Adrenal gland (tissue), 12 donors: ENCODE results near the gene NUDT2. TPM values are rescaled to one million over a fixed set of nuclear protein-coding genes. Genes with fewer than 3 reads are reported as not detected.

Experiments used
- DNase-seq, 7 donors: peaks; one replicate each; pipeline ENCODE4 v3.0.0-alpha.2; 2019 to 2020
- H3K27ac ChIP-seq, 5 donors: fragments of 200-600 bp; sonication (generic) in 4 of 5; 1 replicate in 3 of 5; 2 replicates in 2 of 5; pipeline versions ENCODE4 v1.5.1 to v1.8.0; 2016 to 2020; ENCODE audit warnings: mild to moderate bottlenecking in 1 of 5
- H3K27me3 ChIP-seq: fragments of 200-600 bp; 2 replicates; pipeline ENCODE4 v1.8.0; 2021
- H3K36me3 ChIP-seq, 2 donors: fragments of 200-600 bp; replicated peaks in 1 of 2; 1 replicate in 1 of 2; 2 replicates in 1 of 2; pipeline versions ENCODE4 v1.5.1 to v1.8.0; 2018 to 2022
- H3K4me1 ChIP-seq, 2 donors: fragments of 200-600 bp; replicated peaks in 1 of 2; 1 replicate in 1 of 2; 2 replicates in 1 of 2; pipeline versions ENCODE4 v1.5.1 to v1.8.0; 2018 to 2021
- H3K4me3 ChIP-seq, 4 donors: fragments of 200-600 bp; sonication (generic) in 3 of 4; one replicate each; pipeline ENCODE4 v1.5.1; 2016 to 2018
- H3K9me3 ChIP-seq, 3 donors: fragments of 200-600 bp; sonication (generic) in 1 of 3; replicated peaks in 1 of 3; 1 replicate in 2 of 3; 2 replicates in 1 of 3; pipeline versions ENCODE4 v1.5.1 to v1.8.0; 2016 to 2021
- POLR2A ChIP-seq, 2 donors: fragments of 450-650 bp; IDR thresholded peaks; one replicate each; pipeline ENCODE4 v1.6.1; 2017; ENCODE audit warnings: antibody characterized with exemption in 2 of 2, mild to moderate bottlenecking in 2 of 2, moderate library complexity in 1 of 2
- WGBS, 4 donors: extraction: QIAGEN DNeasy Blood & Tissue Kit in 2 of 4; methylation state at CpG; one replicate each; pipeline versions ENCODE4 v1.1.5 to v1.1.7; 2013 to 2017; 5-methylcytosine and 5-hydroxymethylcytosine counted together
- intact Hi-C, 2 donors: fragments of 100-400 bp; cut with DNase I; formaldehyde crosslinking; loops; one replicate each; pipeline versions ENCODE4 v1.14.1 to v1.15.0; 2022 to 2023
- polyA plus RNA-seq, 3 donors: library from polyadenylated mRNA; stranded (reverse); fragments of 200-250 nt in 2 of 3; fragments of 350-450 nt in 1 of 3; fragmentation: Illumina TruSeq in 1 of 3; extraction: RNeasy Lipid Tissue Mini Kit (QIAGEN cat#74804) in 1 of 3; gene quantifications; one replicate each; pipeline ENCODE4 v1.2.3, GENCODE V29; 2013 to 2014
- total RNA-seq, 9 donors: library from RNA; depleted of rRNA in 4 of 9; stranded (reverse); fragments of >200 nt in 4 of 9; fragments of 120-200 nt in 1 of 9; fragmentation: NEBNext Ultra II Directional in 1 of 9; extraction: Animal tissue kit (Norgen Biotek cat#: 25700) in 1 of 9; gene quantifications; one replicate each; pipeline versions ENCODE4 v1.1.0 to v1.2.4, GENCODE V29; 2013 to 2023
- TF ChIP-seq, protein P1 (sequence below), 6 experiments: fragments of 450-650 bp in 4 of 6; fragments of 200-600 bp in 2 of 6; sonication (generic) in 1 of 6; IDR thresholded peaks; 1 replicate in 5 of 6; 2 replicates in 1 of 6; pipeline versions ENCODE4 v1.5.1 to v1.8.0; 2016 to 2021; ENCODE audit warnings: antibody characterized with exemption in 6 of 6, mild to moderate bottlenecking in 2 of 6, moderate library complexity in 1 of 6
- donor health status: healthy with polysubstance abuse.
- donor health status: Bipolar disorder and iron deficiency.
- donor health status: DM: yes; HTN: yes; CAD: no.
- donor health status: DM: no; HTN: no; CAD: no.
- donor health status: DM: no; HTN: no; CAD: no.
- donor health status: DM: yes; HTN: yes; CAD: no.

NUDT2 gene
- total and polyA plus RNA-seq, 12 donors, result 11.3 to 55.0 (median 33.4) TPM

DNA sequence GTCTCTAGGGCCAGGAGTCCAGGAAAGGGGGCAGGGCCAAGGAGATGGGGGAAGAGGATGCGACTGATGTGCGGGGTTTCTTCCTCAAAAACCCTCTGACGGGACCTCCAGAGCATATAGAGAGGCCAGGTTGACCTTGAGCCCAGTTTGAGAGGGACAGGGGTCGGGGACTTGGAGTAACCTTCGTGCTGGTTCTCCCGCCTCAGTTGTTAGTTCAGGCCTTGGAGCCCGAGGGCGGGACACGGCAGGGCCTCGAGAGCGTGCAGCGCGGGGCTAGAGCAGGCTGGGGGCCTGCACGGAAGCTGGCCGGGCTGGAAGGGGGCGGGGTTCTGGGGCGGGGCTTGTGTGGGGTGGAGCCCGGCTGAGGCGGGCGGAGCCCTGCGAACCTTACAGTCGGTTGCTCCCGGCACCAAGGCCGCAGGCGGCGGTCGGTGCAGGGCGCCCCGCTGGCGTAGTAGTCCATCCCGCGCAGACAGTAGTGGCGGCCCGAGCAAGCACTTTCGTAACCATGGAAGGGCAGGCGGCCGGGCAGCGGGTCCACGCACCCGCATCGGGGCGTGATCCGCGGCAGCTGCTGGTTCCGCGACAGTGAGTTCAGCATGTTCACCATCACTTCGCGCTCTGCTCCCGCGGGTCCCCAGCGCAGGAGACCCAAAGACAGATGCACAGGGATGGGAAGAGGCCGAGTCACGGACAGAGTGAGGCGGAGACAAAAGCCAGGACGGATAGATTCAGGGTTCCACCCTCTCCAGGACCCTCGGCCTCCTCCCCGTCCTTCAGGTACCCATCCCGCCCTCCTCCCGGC lies 51.3 kb downstream of the NUDT2 start:
- Histone ChIP-seq H3K27me3 (no peaks in the 10 kb centered on the region), H3K4me1 (peaks cover 10 to 30% of the 10 kb centered on the region in 2 donors), H3K36me3 (no peaks in the 10 kb centered on the region), H3K27ac (peak overlapping the region in 2 of 5 donors; percentile 55 to 56), H3K9me3 (no peaks in the 10 kb centered on the region), H3K4me3 (peak overlapping the region in 1 of 4 donors; percentile 56)
- TF ChIP-seq, protein P1, sequence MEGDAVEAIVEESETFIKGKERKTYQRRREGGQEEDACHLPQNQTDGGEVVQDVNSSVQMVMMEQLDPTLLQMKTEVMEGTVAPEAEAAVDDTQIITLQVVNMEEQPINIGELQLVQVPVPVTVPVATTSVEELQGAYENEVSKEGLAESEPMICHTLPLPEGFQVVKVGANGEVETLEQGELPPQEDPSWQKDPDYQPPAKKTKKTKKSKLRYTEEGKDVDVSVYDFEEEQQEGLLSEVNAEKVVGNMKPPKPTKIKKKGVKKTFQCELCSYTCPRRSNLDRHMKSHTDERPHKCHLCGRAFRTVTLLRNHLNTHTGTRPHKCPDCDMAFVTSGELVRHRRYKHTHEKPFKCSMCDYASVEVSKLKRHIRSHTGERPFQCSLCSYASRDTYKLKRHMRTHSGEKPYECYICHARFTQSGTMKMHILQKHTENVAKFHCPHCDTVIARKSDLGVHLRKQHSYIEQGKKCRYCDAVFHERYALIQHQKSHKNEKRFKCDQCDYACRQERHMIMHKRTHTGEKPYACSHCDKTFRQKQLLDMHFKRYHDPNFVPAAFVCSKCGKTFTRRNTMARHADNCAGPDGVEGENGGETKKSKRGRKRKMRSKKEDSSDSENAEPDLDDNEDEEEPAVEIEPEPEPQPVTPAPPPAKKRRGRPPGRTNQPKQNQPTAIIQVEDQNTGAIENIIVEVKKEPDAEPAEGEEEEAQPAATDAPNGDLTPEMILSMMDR (IDR thresholded peaks at IDR 0.05), result no peak
- TF ChIP-seq POLR2A (IDR thresholded peaks at IDR 0.05), result peak; percentile 30 to 57
- WGBS, 4 donors, result 4 to 21% (median 12%) methylated on average over 8 to 59 of the region's 59 CpGs
- intact Hi-C loops, result no loop called here
- DNase-seq, result peak; percentile 79 to 89 (median 84)

DNA sequence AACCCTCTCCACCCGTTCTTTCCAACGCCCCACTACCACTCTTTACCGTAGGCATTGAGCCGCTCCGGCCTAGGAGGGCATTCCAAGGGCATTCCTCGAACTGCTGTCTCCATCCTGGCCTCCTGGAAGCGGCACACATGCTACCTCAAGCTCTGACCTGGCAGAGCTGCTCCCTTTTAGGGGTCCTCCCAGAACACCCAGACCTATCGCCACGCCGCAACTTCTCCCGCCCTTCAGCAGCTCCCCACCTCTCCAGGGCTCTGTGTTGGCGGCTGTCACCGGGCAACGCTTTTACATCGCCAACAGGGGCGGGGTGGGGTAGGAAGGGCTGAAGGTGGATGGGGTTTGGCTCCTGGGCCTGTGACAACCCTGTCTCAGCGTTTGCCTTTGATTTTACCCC lies 52.0 kb downstream of the NUDT2 start:
- 52 to 63% (median 58%) methylated on average over 12 to 17 of the region's 17 CpGs for WGBS, 4 donors
- H3K9me3 ChIP-seq, result no peaks in the 10 kb centered on the region
- DNase-seq, result no peak
- no peaks in the 10 kb centered on the region for H3K27me3 ChIP-seq
- H3K27ac ChIP-seq, result no peak overlapping the region
- no peak for TF ChIP-seq POLR2A (IDR thresholded peaks at IDR 0.05)
- TF ChIP-seq, protein P1 (IDR thresholded peaks at IDR 0.05), result no peak
- H3K36me3 ChIP-seq, result no peaks in the 10 kb centered on the region
- H3K4me1 ChIP-seq, result peaks cover 10 to 24% of the 10 kb centered on the region in 2 donors
- intact Hi-C loops, result no loop called here
- H3K4me3 ChIP-seq, result peak overlapping the region in 1 of 4 donors; percentile 56

DNA sequence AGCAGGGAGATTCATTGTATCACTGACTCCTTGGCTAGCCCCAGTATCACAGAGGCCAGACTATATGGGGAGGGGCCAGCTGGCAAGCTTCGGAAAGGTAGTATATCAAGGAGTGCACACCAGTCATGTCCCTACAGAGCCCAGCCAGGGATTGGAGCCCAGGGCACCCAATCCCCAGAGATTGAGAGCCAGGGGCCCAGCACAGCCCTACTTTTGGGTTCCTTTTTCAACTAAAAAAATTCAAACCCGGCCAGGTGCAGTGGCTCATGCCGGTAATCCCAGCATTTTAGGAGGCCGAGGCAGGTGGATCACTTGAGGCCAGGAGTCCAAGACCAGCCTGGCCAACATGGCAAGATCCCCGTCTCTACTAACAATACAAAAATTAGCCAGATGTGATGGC lies 52.7 kb downstream of the NUDT2 start:
- TF ChIP-seq, protein P1 (IDR thresholded peaks at IDR 0.05), result no peak
- no peak for TF ChIP-seq POLR2A (IDR thresholded peaks at IDR 0.05)
- DNase-seq, result no peak
- H3K27me3 ChIP-seq, result no peaks in the 10 kb centered on the region
- intact Hi-C loops, result no loop called here
- H3K27ac ChIP-seq, result no peak overlapping the region
- H3K4me1 ChIP-seq, result peaks cover 10 to 24% of the 10 kb centered on the region in 2 donors
- WGBS, 4 donors, result 79 to 100% (median 93%) methylated on average over 5 of the region's 5 CpGs
- H3K36me3 ChIP-seq, result no peaks in the 10 kb centered on the region
- no peaks in the 10 kb centered on the region for H3K9me3 ChIP-seq
- H3K4me3 ChIP-seq, result no peak overlapping the region

DNA sequence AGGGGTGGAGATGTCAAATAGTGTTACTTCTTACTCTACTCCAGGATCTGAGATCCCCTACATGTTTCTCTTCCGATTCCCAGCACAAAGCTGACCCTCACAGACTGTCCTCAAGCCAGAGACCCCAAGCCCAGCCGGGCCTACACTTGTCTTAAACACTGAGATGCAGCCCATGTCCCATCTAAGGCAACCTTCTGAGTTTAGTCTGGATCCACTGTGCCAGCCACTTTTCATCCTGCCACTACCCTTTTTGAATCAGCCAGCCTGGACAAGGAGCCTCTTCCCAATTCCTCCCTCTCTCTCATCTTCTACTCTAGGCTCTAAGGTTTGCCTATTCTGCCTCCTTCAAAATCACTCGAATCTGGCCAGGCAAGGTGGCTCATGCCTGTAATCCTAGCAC lies 53.5 kb downstream of the NUDT2 start:
- intact Hi-C loops, result no loop called here
- no peaks in the 10 kb centered on the region for H3K9me3 ChIP-seq
- peaks cover 10 to 24% of the 10 kb centered on the region in 2 donors for H3K4me1 ChIP-seq
- peak in 1 of 7 donors; percentile 0 for DNase-seq
- H3K36me3 ChIP-seq, result no peaks in the 10 kb centered on the region
- H3K27ac ChIP-seq, result no peak overlapping the region
- H3K4me3 ChIP-seq, result no peak overlapping the region
- no peaks in the 10 kb centered on the region for H3K27me3 ChIP-seq
- TF ChIP-seq, protein P1 (IDR thresholded peaks at IDR 0.05), result no peak
- TF ChIP-seq POLR2A (IDR thresholded peaks at IDR 0.05), result no peak
- 86 to 95% (median 91%) methylated on average over 3 of the region's 3 CpGs for WGBS, 4 donors
